HEK293 (cell line): ENCODE data around the gene FHL3.

Experiments used
- CTCF ChIA-PET: fragments of 350-600 bp; formaldehyde crosslinking; extraction: SDS; loops from one replicate; lab custom pipeline; 2021; ENCODE audit warnings: antibody characterized with exemption; lab: Yijun Ruan, JAX
- POLR2A ChIA-PET: fragments of 300-600 bp; formaldehyde crosslinking; extraction: SDS; loops from one replicate; lab custom pipeline; 2020; ENCODE audit warnings: antibody characterized with exemption, inconsistent platforms; lab: Yijun Ruan, JAX
- H3K27ac ChIP-seq: fragments of 200-500 bp; sonication (Bioruptor generic); 2 replicates; pipeline ENCODE4 v1.5.1; 2014; ENCODE audit warnings: low read depth, low read length, control low read depth, inconsistent platforms; ENCODE audit errors: extremely low read depth
- H3K36me3 ChIP-seq, 2 experiments: fragments of 200-500 bp in 1 of 2; sonication (Bioruptor generic) in 1 of 2; 1 replicate in 1 of 2; 2 replicates in 1 of 2; pipeline ENCODE4 v1.5.1; 2014 to 2017; ENCODE audit warnings: inconsistent platforms in 2 of 2, low read length in 2 of 2; ENCODE audit not compliant: control insufficient read depth in 2 of 2, insufficient read depth in 1 of 2
- H3K4me1 ChIP-seq: fragments of 200-500 bp; sonication (Bioruptor generic); 2 replicates; pipeline ENCODE4 v1.5.1; 2014; ENCODE audit warnings: mild to moderate bottlenecking, low read length, inconsistent platforms; ENCODE audit not compliant: control insufficient read depth, insufficient read depth
- H3K4me3 ChIP-seq: 2 replicates; pipeline ENCODE4 v1.5.1; 2011; ENCODE audit warnings: low read depth, mild to moderate bottlenecking, control low read depth, low read length, moderate library complexity
- H3K9me3 ChIP-seq: fragments of 200-500 bp; sonication (Bioruptor generic); 2 replicates; pipeline ENCODE4 v1.5.1; 2014; ENCODE audit warnings: low read depth, low read length, inconsistent platforms; ENCODE audit not compliant: control insufficient read depth, insufficient read depth
- CTCF ChIP-seq: fragments of 450-650 bp; formaldehyde crosslinking; IDR thresholded peaks from 2 replicates; pipeline ENCODE4 v1.5.1; 2016; ENCODE audit warnings: missing biosample characterization, missing genetic modification characterization
- GFI1B ChIP-seq: fragments of 450-650 bp; formaldehyde crosslinking; IDR thresholded peaks from 2 replicates; pipeline ENCODE4 v1.5.1; 2016; ENCODE audit warnings: missing biosample characterization, missing genetic modification characterization
- SALL2 ChIP-seq: fragments of 450-650 bp; formaldehyde crosslinking; IDR thresholded peaks from 2 replicates; pipeline ENCODE4 v1.5.0; 2017; ENCODE audit warnings: missing biosample characterization, mild to moderate bottlenecking, missing genetic modification characterization, borderline replicate concordance
- SCRT1 ChIP-seq: fragments of 450-650 bp; formaldehyde crosslinking; IDR thresholded peaks from 2 replicates; pipeline ENCODE4 v1.5.1; 2016; ENCODE audit warnings: missing biosample characterization, missing genetic modification characterization, borderline replicate concordance
- SP7 ChIP-seq: fragments of 450-650 bp; formaldehyde crosslinking; IDR thresholded peaks from 2 replicates; pipeline ENCODE4 v1.5.1; 2016; ENCODE audit warnings: missing biosample characterization, missing genetic modification characterization
- TRIM28 ChIP-seq: IDR thresholded peaks from 2 replicates; pipeline ENCODE4 v1.6.1; 2011; ENCODE audit warnings: low read length, control low read depth, borderline replicate concordance
- ZBTB49 ChIP-seq: fragments of 450-650 bp; formaldehyde crosslinking; IDR thresholded peaks from 2 replicates; pipeline ENCODE4 v1.5.1; 2016; ENCODE audit warnings: missing biosample characterization, missing genetic modification characterization, low read depth
- ZBTB7A ChIP-seq: fragments of 450-650 bp; formaldehyde crosslinking; IDR thresholded peaks from 2 replicates; pipeline ENCODE4 v1.5.1; 2016; ENCODE audit warnings: low read depth, missing biosample characterization, missing genetic modification characterization
- ZEB2 ChIP-seq: fragments of 450-650 bp; formaldehyde crosslinking; IDR thresholded peaks from 2 replicates; pipeline ENCODE4 v1.5.1; 2016; ENCODE audit warnings: missing biosample characterization, missing genetic modification characterization
- ZFP69B ChIP-seq: fragments of 450-650 bp; formaldehyde crosslinking; IDR thresholded peaks from 2 replicates; pipeline ENCODE4 v1.5.1; 2016; ENCODE audit warnings: missing biosample characterization, missing genetic modification characterization
- ZNF155 ChIP-seq: fragments of 450-650 bp; formaldehyde crosslinking; IDR thresholded peaks from 2 replicates; pipeline ENCODE4 v1.5.1; 2016; ENCODE audit warnings: missing biosample characterization, missing genetic modification characterization
- ZNF157 ChIP-seq: fragments of 450-650 bp; formaldehyde crosslinking; IDR thresholded peaks from 2 replicates; pipeline ENCODE4 v1.5.1; 2016; ENCODE audit warnings: missing biosample characterization, missing genetic modification characterization
- ZNF184 ChIP-seq: fragments of 450-650 bp; IDR thresholded peaks from 2 replicates; pipeline ENCODE4 v1.5.1; 2018; ENCODE audit warnings: missing biosample characterization, mild to moderate bottlenecking, missing genetic modification characterization
- ZNF239 ChIP-seq: fragments of 450-650 bp; formaldehyde crosslinking; IDR thresholded peaks from 2 replicates; pipeline ENCODE4 v1.5.1; 2016; ENCODE audit warnings: missing biosample characterization, missing genetic modification characterization
- ZNF292 ChIP-seq: fragments of 450-650 bp; formaldehyde crosslinking; IDR thresholded peaks from 2 replicates; pipeline ENCODE4 v1.5.1; 2016; ENCODE audit warnings: low read depth, missing biosample characterization, missing genetic modification characterization, borderline replicate concordance
- ZNF335 ChIP-seq: fragments of 450-650 bp; formaldehyde crosslinking; conservative IDR thresholded peaks from 2 replicates; pipeline ENCODE4 v1.5.1; 2016; ENCODE audit warnings: missing biosample characterization, missing genetic modification characterization
- ZNF544 ChIP-seq: fragments of 450-650 bp; formaldehyde crosslinking; IDR thresholded peaks from 2 replicates; pipeline ENCODE4 v1.5.0; 2017; ENCODE audit warnings: missing biosample characterization, missing genetic modification characterization
- ZNF558 ChIP-seq: fragments of 450-650 bp; formaldehyde crosslinking; IDR thresholded peaks from 2 replicates; pipeline ENCODE4 v1.5.1; 2016; ENCODE audit warnings: missing biosample characterization, missing genetic modification characterization
- ZNF600 ChIP-seq: fragments of 450-650 bp; formaldehyde crosslinking; IDR thresholded peaks from 2 replicates; pipeline ENCODE4 v1.5.1; 2016; ENCODE audit warnings: missing biosample characterization, missing genetic modification characterization
- ZNF629 ChIP-seq: fragments of 450-650 bp; formaldehyde crosslinking; IDR thresholded peaks from 2 replicates; pipeline ENCODE4 v1.5.1; 2017; ENCODE audit warnings: missing biosample characterization, missing genetic modification characterization
- ZNF654 ChIP-seq: fragments of 450-650 bp; formaldehyde crosslinking; IDR thresholded peaks from 2 replicates; pipeline ENCODE4 v1.5.1; 2016; ENCODE audit warnings: low read depth, missing biosample characterization, missing genetic modification characterization
- ZNF747 ChIP-seq: fragments of 450-650 bp; formaldehyde crosslinking; IDR thresholded peaks from 2 replicates; pipeline ENCODE4 v1.5.1; 2016; ENCODE audit warnings: missing biosample characterization, missing genetic modification characterization
- ZNF830 ChIP-seq: fragments of 450-650 bp; IDR thresholded peaks from 2 replicates; pipeline ENCODE4 v1.5.0; 2018; ENCODE audit warnings: missing biosample characterization, missing genetic modification characterization, low read depth, mild to moderate bottlenecking, moderate library complexity
- TF ChIP-seq, protein P1 (sequence below): fragments of 450-650 bp; formaldehyde crosslinking; IDR thresholded peaks from 2 replicates; pipeline ENCODE4 v1.5.1; 2016; ENCODE audit warnings: missing biosample characterization, missing genetic modification characterization

The FHL3 gene

DNA sequence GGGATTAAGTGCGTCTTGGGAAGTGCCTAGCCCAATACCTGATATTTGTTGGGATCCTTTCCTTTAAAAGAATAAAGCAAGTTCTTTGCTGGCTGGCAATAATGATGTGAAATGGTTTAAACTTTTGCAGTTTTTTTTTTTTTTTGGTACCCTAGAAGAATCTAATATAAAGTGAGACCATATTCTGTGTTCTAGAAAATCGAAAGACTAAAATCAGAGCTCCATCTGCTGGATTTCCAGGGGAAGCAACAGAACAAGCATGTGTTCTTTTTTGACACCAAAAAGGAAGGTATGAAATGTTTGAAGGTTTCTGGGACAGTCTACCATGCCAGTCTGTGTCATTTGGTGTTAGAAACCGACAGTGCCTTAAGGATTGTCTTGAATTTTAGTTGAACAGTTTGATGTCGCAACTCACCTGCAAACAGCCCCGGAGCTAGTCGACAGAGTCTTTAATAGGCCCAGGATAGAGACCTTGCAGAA lies 13.6 kb upstream of the FHL3 start:
- no peak for TF ChIP-seq ZNF184
- TF ChIP-seq ZBTB49 (tag by site-specific recombination) = no peak
- TF ChIP-seq ZNF600 (tag by site-specific recombination) = no peak
- TF ChIP-seq ZNF335 (tag by site-specific recombination) = peak; percentile 53
- TF ChIP-seq ZNF157 (tag by site-specific recombination) = no peak
- TF ChIP-seq ZFP69B (tag by site-specific recombination) = no peak
- TF ChIP-seq ZNF830 (tag by site-specific recombination) = no peak
- TF ChIP-seq ZNF654 (tag by site-specific recombination) = peak; percentile 69
- no peak for TF ChIP-seq ZEB2 (tag by site-specific recombination)
- no peak for TF ChIP-seq SALL2 (tag by site-specific recombination)
- no peak for TF ChIP-seq ZBTB7A (tag by site-specific recombination)
- TF ChIP-seq ZNF239 = no peak
- 0 out of 2 replicates have a peak, but pooled peaks have one; percentile 17 for TF ChIP-seq CTCF (tag by site-specific recombination)
- TF ChIP-seq SCRT1 (tag by site-specific recombination) = no peak
- TF ChIP-seq, protein P1, sequence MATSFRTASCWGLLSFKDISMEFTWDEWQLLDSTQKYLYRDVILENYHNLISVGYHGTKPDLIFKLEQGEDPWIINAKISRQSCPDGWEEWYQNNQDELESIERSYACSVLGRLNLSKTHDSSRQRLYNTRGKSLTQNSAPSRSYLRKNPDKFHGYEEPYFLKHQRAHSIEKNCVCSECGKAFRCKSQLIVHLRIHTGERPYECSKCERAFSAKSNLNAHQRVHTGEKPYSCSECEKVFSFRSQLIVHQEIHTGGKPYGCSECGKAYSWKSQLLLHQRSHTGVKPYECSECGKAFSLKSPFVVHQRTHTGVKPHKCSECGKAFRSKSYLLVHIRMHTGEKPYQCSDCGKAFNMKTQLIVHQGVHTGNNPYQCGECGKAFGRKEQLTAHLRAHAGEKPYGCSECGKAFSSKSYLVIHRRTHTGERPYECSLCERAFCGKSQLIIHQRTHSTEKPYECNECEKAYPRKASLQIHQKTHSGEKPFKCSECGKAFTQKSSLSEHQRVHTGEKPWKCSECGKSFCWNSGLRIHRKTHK = no peak
- no peak for TF ChIP-seq ZNF558
- no peak for TF ChIP-seq ZNF155
- TF ChIP-seq ZNF292 (tag by site-specific recombination) = no peak
- no peak for TF ChIP-seq GFI1B
- TF ChIP-seq ZNF544 = no peak
- TF ChIP-seq TRIM28 = no peak
- no peak for TF ChIP-seq ZNF629
- TF ChIP-seq ZNF747 (tag by site-specific recombination) = no peak
- TF ChIP-seq SP7 (tag by site-specific recombination) = no peak
- Histone ChIP-seq H3K9me3 (no peaks in the 10 kb centered on the region), H3K36me3 (peaks cover 48 to 96% of the 10 kb centered on the region in 2 experiments), H3K4me1 (no peaks in the 10 kb centered on the region), H3K27ac (no peak overlapping the region), H3K4me3 (no peak overlapping the region)
- POLR2A ChIA-PET = interaction anchor here (0.6 to 1.4 kb wide), 4 partner anchors 8 to 542 kb away, joined by 3 to 7 read pairs (median 3); no protein-coding TSS in a partner anchor
- CTCF ChIA-PET = interaction anchor here (0.5 to 3.9 kb wide), 15 partner anchors 9 to 816 kb away, joined by 3 to 19 read pairs (median 5); partner anchors contain the start of genes C1orf122, SF3A3 and YRDC
